ENCODE results near the gene GREM2. TPM values are rescaled to one million over a fixed set of nuclear protein-coding genes. Genes with fewer than 3 reads are reported as not detected.

The GREM2 gene
- total and polyA plus RNA-seq, 10 of the 15 experiments (the other 5 are each of a cell fraction or from before 2014, with no cell fraction given), result not detected

DNA sequence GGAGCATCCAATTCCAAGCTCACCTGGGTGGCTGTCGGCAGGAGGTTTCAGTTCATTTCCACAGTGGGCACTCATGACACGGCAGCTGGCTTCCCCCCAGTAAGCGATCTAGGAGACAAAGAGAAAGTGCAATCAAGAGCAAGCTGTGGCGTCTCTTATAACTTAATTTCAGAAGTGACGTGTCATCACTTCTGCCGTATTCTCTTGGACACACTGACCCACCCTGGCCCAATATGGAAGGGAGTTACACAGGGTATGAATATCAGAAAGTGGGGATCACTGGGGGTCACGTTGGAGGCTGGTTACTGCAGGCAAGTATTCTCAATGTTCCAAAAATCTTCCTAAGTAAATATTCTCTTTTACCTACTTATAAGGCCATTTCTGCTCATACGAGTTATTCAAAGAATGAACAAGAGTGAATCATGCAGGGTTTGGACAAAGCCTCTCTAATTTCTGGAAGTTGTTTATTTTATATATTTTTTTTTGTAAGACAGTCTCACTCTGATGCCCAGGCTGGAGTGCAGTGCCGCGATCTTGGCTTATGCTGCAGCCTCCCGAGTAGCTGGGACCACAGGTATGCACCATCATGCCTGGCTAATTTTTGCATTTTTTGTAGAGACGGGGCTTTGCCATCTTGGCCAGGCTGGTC lies 46.5 kb upstream of the GREM2 start (continued):
- TF ChIP-seq, protein P1, sequence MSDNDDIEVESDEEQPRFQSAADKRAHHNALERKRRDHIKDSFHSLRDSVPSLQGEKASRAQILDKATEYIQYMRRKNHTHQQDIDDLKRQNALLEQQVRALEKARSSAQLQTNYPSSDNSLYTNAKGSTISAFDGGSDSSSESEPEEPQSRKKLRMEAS (IDR thresholded peaks at IDR 0.05; ENCODE audit: low read depth, low read length), result no peak

DNA sequence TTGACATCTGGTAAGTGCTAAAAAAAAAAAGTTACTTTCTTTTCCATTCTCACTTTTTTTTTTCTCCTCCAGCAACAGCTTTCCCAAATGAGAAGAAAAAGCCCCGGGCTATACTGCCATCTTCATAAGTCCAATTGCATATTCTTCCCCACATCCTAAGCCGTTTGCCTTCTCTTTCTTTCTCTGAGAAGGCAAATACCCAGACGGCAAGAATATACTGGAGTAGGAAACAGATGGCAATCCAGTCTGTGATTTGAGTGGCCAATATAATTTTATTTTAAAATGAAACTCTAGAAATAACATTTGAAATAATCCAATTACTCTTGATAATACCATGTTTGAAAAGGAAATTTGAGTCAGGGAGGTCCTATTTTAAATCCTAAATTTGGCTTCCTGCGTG lies 44.6 kb upstream of the GREM2 start:
- Histone ChIP-seq H3K27me3 (replicated peaks in 1 of 2; ENCODE audit: control insufficient read depth in 2 of 2, insufficient read depth in 2 of 2, low read length in 1 of 2) (no peaks in the 10 kb centered on the region), H3K4me3 (no peak overlapping the region), H3K79me2 (ENCODE audit: control insufficient read depth, insufficient read depth, low read length) (no peaks in the 10 kb centered on the region), H4K20me1 (ENCODE audit: control insufficient read depth, insufficient read depth) (no peaks in the 10 kb centered on the region), H3K36me3 (ENCODE audit: control insufficient read depth in 2 of 2, insufficient read depth in 2 of 2, low read length in 1 of 2) (no peaks in the 10 kb centered on the region), H3K9me3 (replicated peaks; ENCODE audit: control insufficient read depth, insufficient read depth, low read length) (no peaks in the 10 kb centered on the region), H2AFZ (ENCODE audit: control insufficient read depth, low read depth, low read length) (no peak overlapping the region), H3K4me2 (ENCODE audit: control insufficient read depth, insufficient read depth) (no peak overlapping the region), H3K9ac (ENCODE audit: control insufficient read depth, insufficient read depth, low read length) (no peak overlapping the region), H3K4me1 (ENCODE audit: control insufficient read depth, insufficient read depth, low read length) (no peaks in the 10 kb centered on the region), H3K27ac (ENCODE audit: control insufficient read depth, insufficient read depth) (no peak overlapping the region)
- ChIA-PET SMC1A (ENCODE audit: uncharacterized antibody, unreplicated experiment) (no interaction called here), POLR2A (no interaction called here), RAD21 (ENCODE audit: unreplicated experiment) (no interaction called here), CTCF (no interaction called here)
- no peak for FAIRE-seq
- WGBS (ENCODE audit: insufficient coverage, insufficient replicate concordance, low lambda C conversion rate, missing lambda C conversion rate), result 46% methylated on average over 4 of the region's 4 CpGs
- TF ChIP-seq TCF12 (IDR thresholded peaks at IDR 0.05; ENCODE audit: low read depth, low read length) (no peak), BMI1 (IDR thresholded peaks at IDR 0.05; ENCODE audit: borderline replicate concordance) (no peak), TARDBP (IDR thresholded peaks at IDR 0.05; ENCODE audit: borderline replicate concordance) (no peak), ESRRA (IDR thresholded peaks at IDR 0.05; ENCODE audit: low read length) (no peak), SPI1 (IDR thresholded peaks at IDR 0.05; ENCODE audit: borderline replicate concordance, insufficient read depth, low read depth, low read length) (no peak), SUPT20H (IDR thresholded peaks at IDR 0.05; ENCODE audit: borderline replicate concordance, control insufficient read depth, low read depth, low read length) (no peak), IRF4 (IDR thresholded peaks at IDR 0.05; ENCODE audit: low read depth, low read length) (no peak), ZNF217 (IDR thresholded peaks at IDR 0.05) (no peak), RFX5 (IDR thresholded peaks at IDR 0.05; ENCODE audit: low read depth, low read length) (no peak), CEBPB (IDR thresholded peaks at IDR 0.05; ENCODE audit: borderline replicate concordance in 1 of 2, low read depth in 2 of 2, low read length in 2 of 2) (no peak), SREBF1 (IDR thresholded peaks at IDR 0.05; ENCODE audit: low read length) (no peak), PAX8 (IDR thresholded peaks at IDR 0.05) (no peak), RAD51 (IDR thresholded peaks at IDR 0.05) (no peak), NR2C1 (IDR thresholded peaks at IDR 0.05) (no peak)
- TF ChIP-seq, protein P2, sequence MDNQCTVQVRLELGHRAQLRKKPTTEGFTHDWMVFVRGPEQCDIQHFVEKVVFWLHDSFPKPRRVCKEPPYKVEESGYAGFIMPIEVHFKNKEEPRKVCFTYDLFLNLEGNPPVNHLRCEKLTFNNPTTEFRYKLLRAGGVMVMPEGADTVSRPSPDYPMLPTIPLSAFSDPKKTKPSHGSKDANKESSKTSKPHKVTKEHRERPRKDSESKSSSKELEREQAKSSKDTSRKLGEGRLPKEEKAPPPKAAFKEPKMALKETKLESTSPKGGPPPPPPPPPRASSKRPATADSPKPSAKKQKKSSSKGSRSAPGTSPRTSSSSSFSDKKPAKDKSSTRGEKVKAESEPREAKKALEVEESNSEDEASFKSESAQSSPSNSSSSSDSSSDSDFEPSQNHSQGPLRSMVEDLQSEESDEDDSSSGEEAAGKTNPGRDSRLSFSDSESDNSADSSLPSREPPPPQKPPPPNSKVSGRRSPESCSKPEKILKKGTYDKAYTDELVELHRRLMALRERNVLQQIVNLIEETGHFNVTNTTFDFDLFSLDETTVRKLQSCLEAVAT (IDR thresholded peaks at IDR 0.05), result no peak
- TF ChIP-seq, protein P3, sequence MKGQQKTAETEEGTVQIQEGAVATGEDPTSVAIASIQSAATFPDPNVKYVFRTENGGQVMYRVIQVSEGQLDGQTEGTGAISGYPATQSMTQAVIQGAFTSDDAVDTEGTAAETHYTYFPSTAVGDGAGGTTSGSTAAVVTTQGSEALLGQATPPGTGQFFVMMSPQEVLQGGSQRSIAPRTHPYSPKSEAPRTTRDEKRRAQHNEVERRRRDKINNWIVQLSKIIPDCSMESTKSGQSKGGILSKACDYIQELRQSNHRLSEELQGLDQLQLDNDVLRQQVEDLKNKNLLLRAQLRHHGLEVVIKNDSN (IDR thresholded peaks at IDR 0.05; ENCODE audit: borderline replicate concordance, extremely low read length, insufficient read depth, low read depth, low read length), result no peak
- TF ChIP-seq, protein P4, sequence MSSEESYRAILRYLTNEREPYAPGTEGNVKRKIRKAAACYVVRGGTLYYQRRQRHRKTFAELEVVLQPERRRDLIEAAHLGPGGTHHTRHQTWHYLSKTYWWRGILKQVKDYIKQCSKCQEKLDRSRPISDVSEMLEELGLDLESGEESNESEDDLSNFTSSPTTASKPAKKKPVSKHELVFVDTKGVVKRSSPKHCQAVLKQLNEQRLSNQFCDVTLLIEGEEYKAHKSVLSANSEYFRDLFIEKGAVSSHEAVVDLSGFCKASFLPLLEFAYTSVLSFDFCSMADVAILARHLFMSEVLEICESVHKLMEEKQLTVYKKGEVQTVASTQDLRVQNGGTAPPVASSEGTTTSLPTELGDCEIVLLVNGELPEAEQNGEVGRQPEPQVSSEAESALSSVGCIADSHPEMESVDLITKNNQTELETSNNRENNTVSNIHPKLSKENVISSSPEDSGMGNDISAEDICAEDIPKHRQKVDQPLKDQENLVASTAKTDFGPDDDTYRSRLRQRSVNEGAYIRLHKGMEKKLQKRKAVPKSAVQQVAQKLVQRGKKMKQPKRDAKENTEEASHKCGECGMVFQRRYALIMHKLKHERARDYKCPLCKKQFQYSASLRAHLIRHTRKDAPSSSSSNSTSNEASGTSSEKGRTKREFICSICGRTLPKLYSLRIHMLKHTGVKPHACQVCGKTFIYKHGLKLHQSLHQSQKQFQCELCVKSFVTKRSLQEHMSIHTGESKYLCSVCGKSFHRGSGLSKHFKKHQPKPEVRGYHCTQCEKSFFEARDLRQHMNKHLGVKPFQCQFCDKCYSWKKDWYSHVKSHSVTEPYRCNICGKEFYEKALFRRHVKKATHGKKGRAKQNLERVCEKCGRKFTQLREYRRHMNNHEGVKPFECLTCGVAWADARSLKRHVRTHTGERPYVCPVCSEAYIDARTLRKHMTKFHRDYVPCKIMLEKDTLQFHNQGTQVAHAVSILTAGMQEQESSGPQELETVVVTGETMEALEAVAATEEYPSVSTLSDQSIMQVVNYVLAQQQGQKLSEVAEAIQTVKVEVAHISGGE (CRISPR knock-in tag; IDR thresholded peaks at IDR 0.05), result no peak
- no peak for ATAC-seq
- in situ Hi-C loops (cut with MboI) (no loop called here), intact Hi-C loops (cut with micrococcal nuclease; ENCODE audit: unreplicated experiment) (no loop called here)
- DNase-seq (ENCODE audit: low read depth, low spot score), result no peak
- no TSS peak for BruUV-seq (replicated peaks)

Measured in GM12878 (cell line).